HCT116 (cell line): ENCODE measurements around the gene CTIF. TPM values are rescaled to one million over a fixed set of nuclear protein-coding genes. Genes with fewer than 3 reads are reported as not detected.

Experiments
- ATAC-seq: fragments of 200-7000 bp; cut with Tn5 transposase; 2 replicates; pipeline ENCODE4 v1.9.1; 2020; ENCODE audit warnings: mild to moderate bottlenecking, moderate library complexity
- BruUV-seq: library from RNA; stranded (reverse); fragments of 400-500 nt; replicated peaks from 2 replicates; lab custom pipeline; 2021; lab: Mats Ljungman, UMichigan
- CTCF ChIA-PET: fragments of 300-600 bp; sonication (Branson Sonifier 250); formaldehyde crosslinking; loops from one replicate; lab custom pipeline; 2021; ENCODE audit warnings: antibody characterized with exemption; lab: Charles Lee
- POLR2A ChIA-PET: fragments of 300-600, 350-600 bp; sonication (Branson Sonifier 250); formaldehyde crosslinking; loops from one replicate; lab custom pipeline; 2021; ENCODE audit warnings: antibody characterized with exemption; lab: Charles Lee
- RAD21 ChIA-PET, 2 experiments: fragments of 300-600 bp; sonication (Branson Sonifier 250); formaldehyde crosslinking; loops; one replicate each; lab custom pipeline; 2023; ENCODE audit warnings: low total read pairs in 2 of 2; ENCODE audit not compliant: uncharacterized antibody in 2 of 2, unreplicated experiment in 2 of 2, low non-redundant PET in 1 of 2; lab: Charles Lee
- DNase-seq: peaks from one replicate; pipeline ENCODE4 v3.0.0-alpha.2; 2010; ENCODE audit warnings: low read depth, low spot score
- H2AFZ ChIP-seq: fragments of 200-600 bp; shearing (Covaris generic), sonication (generic); 2 replicates; pipeline ENCODE4 v1.6.1; 2017; ENCODE audit warnings: low read depth, mixed run types, mixed read lengths, antibody characterized with exemption, low read length; ENCODE audit not compliant: poor library complexity, severe bottlenecking
- H3K27ac ChIP-seq: 2 replicates; pipeline ENCODE4 v1.5.1; 2012; ENCODE audit warnings: low read depth, low read length
- H3K27me3 ChIP-seq: fragments of 200-600 bp; sonication (generic); 2 replicates; pipeline ENCODE4 v1.6.1; 2016; ENCODE audit warnings: mixed run types, low read length, mixed read lengths; ENCODE audit not compliant: insufficient read depth
- H3K36me3 ChIP-seq, 2 experiments: fragments of 200-500 bp in 1 of 2; fragments of 200-600 bp in 1 of 2; sonication (Bioruptor generic) in 1 of 2; sonication (generic) in 1 of 2; 2 replicates each; pipeline versions ENCODE4 v1.5.1 to v1.6.1; 2014 to 2016; ENCODE audit warnings: low read length in 2 of 2, inconsistent platforms in 1 of 2, mixed read lengths in 1 of 2, mixed run types in 1 of 2; ENCODE audit not compliant: insufficient read depth in 2 of 2, control insufficient read depth in 1 of 2
- H3K4me1 ChIP-seq, 2 experiments: fragments of 200-600 bp in 1 of 2; sonication (generic) in 1 of 2; 2 replicates each; pipeline versions ENCODE4 v1.5.1 to v1.6.1; 2012 to 2017; ENCODE audit warnings: low read length in 2 of 2, inconsistent platforms in 1 of 2, mild to moderate bottlenecking in 1 of 2, mixed read lengths in 1 of 2, mixed run types in 1 of 2, moderate library complexity in 1 of 2; ENCODE audit not compliant: insufficient read depth in 2 of 2, control insufficient read depth in 1 of 2
- H3K4me2 ChIP-seq: fragments of 200-600 bp; sonication (generic); 2 replicates; pipeline ENCODE4 v1.6.1; 2017; ENCODE audit warnings: mixed run types, low read length, mixed read lengths
- H3K4me3 ChIP-seq, 2 experiments: fragments of 200-600 bp in 1 of 2; sonication (generic) in 1 of 2; replicated peaks in 1 of 2; 2 replicates each; pipeline ENCODE4 v1.5.1; 2011 to 2016; ENCODE audit warnings: low read length in 2 of 2, control low read depth in 1 of 2, low read depth in 1 of 2, mild to moderate bottlenecking in 1 of 2, mixed read lengths in 1 of 2, mixed run types in 1 of 2
- H3K79me2 ChIP-seq: fragments of 200-600 bp; sonication (generic); 2 replicates; pipeline ENCODE4 v1.6.1; 2017; ENCODE audit warnings: mild to moderate bottlenecking, mixed run types, low read length, moderate library complexity, mixed read lengths; ENCODE audit not compliant: insufficient read depth
- H3K9ac ChIP-seq: fragments of 200-600 bp; sonication (generic); 2 replicates; pipeline ENCODE4 v1.6.1; 2016; ENCODE audit warnings: low read length, mixed read lengths
- H3K9me2 ChIP-seq: fragments of 200-600 bp; sonication (generic), shearing (Covaris generic); 2 replicates; pipeline ENCODE4 v1.6.1; 2017; ENCODE audit warnings: mixed run types, mild to moderate bottlenecking, moderate library complexity; ENCODE audit not compliant: insufficient read depth
- H3K9me3 ChIP-seq, 2 experiments: fragments of 200-500 bp in 1 of 2; fragments of 200-600 bp in 1 of 2; sonication (Bioruptor generic) in 1 of 2; sonication (generic) in 1 of 2; 2 replicates each; pipeline ENCODE4 v1.6.1; 2014 to 2017; ENCODE audit warnings: low read length in 2 of 2, mixed read lengths in 2 of 2, inconsistent platforms in 1 of 2, low read depth in 1 of 2, mild to moderate bottlenecking in 1 of 2, mixed run types in 1 of 2, moderate library complexity in 1 of 2; ENCODE audit not compliant: control insufficient read depth in 1 of 2, insufficient read depth in 1 of 2
- H4K20me1 ChIP-seq: fragments of 200-600 bp; sonication (generic), shearing (Covaris generic); 2 replicates; pipeline ENCODE4 v1.6.1; 2017; ENCODE audit warnings: mixed run types, mild to moderate bottlenecking, moderate library complexity; ENCODE audit not compliant: insufficient read depth
- CBX3 ChIP-seq: IDR thresholded peaks from 2 replicates; pipeline ENCODE4 v1.6.1; 2012; ENCODE audit warnings: low read depth
- EGR1 ChIP-seq: IDR thresholded peaks from 2 replicates; pipeline ENCODE4 v1.6.1; 2012; ENCODE audit warnings: low read depth
- TCF7L2 ChIP-seq: IDR thresholded peaks from 2 replicates; pipeline ENCODE4 v1.7.0; 2011; ENCODE audit warnings: borderline replicate concordance, inconsistent platforms; ENCODE audit not compliant: insufficient read depth, insufficient read length; ENCODE audit errors: extremely low read depth
- intact Hi-C: fragments of 100-400 bp; cut with micrococcal nuclease; formaldehyde crosslinking; loops from 2 replicates; pipeline ENCODE4 v1.10.0; 2022
- total RNA-seq: library from RNA; stranded (reverse); gene quantifications from one replicate; pipeline ENCODE4 v1.2.1, GENCODE V29; 2021; ENCODE audit not compliant: unreplicated experiment
- TF ChIP-seq, protein P1 (sequence below): IDR thresholded peaks from 2 replicates; pipeline ENCODE4 v1.6.1; 2012; ENCODE audit warnings: low read depth
- TF ChIP-seq, protein P2 (sequence below): IDR thresholded peaks from 2 replicates; pipeline ENCODE4 v1.6.1; 2012
- TF ChIP-seq, protein P3 (sequence below), 3 experiments: fragments of 200-600 bp in 1 of 3; sonication (generic) in 1 of 3; IDR thresholded peaks in 2 of 3; conservative IDR thresholded peaks in 1 of 3; 2 replicates each; pipeline ENCODE4 v1.5.1; 2012 to 2017; ENCODE audit warnings: low read depth in 2 of 3, low read length in 2 of 3, antibody characterized with exemption in 1 of 3, borderline replicate concordance in 1 of 3, control low read depth in 1 of 3, mild to moderate bottlenecking in 1 of 3, mixed read lengths in 1 of 3, mixed run types in 1 of 3, moderate library complexity in 1 of 3; ENCODE audit not compliant: insufficient read depth in 1 of 3

The CTIF gene
- total RNA-seq, 1 experiment from 2014 or later = 19.7 TPM

DNA sequence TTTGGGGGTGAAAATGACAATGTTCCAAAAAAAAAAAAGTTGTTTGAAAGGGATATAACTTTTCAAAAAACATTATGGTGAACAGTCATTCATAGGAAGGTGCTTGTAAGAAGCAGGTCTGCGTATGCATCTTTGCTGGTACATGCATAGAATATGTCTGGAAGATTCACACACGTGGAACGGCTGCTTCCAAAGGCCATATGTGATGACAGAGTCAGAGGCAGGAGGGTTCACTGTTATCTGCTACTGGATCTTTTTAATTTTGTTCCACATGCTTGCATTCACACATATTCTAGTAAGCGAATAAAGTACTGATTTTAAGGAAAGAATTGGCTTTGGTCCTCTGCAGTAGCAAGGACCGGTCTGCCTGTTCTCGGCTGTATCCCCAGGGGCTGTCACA lies 218.5 kb downstream of the CTIF start:
- H3K9me3 ChIP-seq = no peaks in the 10 kb centered on the region
- H3K27ac ChIP-seq = no peak overlapping the region
- RAD21 ChIA-PET = no interaction called here
- H3K9ac ChIP-seq = no peak overlapping the region
- H3K4me2 ChIP-seq = no peak overlapping the region
- ATAC-seq (no peak), DNase-seq (no peak)
- no TSS peak for BruUV-seq
- no peaks in the 10 kb centered on the region for H3K27me3 ChIP-seq
- intact Hi-C loops = no loop called here
- H3K79me2 ChIP-seq = no peaks in the 10 kb centered on the region
- H3K36me3 ChIP-seq = no peaks in the 10 kb centered on the region
- CTCF ChIA-PET = no interaction called here
- H3K9me2 ChIP-seq = no peaks in the 10 kb centered on the region
- TF ChIP-seq, protein P1, sequence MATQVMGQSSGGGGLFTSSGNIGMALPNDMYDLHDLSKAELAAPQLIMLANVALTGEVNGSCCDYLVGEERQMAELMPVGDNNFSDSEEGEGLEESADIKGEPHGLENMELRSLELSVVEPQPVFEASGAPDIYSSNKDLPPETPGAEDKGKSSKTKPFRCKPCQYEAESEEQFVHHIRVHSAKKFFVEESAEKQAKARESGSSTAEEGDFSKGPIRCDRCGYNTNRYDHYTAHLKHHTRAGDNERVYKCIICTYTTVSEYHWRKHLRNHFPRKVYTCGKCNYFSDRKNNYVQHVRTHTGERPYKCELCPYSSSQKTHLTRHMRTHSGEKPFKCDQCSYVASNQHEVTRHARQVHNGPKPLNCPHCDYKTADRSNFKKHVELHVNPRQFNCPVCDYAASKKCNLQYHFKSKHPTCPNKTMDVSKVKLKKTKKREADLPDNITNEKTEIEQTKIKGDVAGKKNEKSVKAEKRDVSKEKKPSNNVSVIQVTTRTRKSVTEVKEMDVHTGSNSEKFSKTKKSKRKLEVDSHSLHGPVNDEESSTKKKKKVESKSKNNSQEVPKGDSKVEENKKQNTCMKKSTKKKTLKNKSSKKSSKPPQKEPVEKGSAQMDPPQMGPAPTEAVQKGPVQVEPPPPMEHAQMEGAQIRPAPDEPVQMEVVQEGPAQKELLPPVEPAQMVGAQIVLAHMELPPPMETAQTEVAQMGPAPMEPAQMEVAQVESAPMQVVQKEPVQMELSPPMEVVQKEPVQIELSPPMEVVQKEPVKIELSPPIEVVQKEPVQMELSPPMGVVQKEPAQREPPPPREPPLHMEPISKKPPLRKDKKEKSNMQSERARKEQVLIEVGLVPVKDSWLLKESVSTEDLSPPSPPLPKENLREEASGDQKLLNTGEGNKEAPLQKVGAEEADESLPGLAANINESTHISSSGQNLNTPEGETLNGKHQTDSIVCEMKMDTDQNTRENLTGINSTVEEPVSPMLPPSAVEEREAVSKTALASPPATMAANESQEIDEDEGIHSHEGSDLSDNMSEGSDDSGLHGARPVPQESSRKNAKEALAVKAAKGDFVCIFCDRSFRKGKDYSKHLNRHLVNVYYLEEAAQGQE = no peak
- TF ChIP-seq, protein P2, sequence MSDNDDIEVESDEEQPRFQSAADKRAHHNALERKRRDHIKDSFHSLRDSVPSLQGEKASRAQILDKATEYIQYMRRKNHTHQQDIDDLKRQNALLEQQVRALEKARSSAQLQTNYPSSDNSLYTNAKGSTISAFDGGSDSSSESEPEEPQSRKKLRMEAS = no peak
- no peak for TF ChIP-seq TCF7L2
- TF ChIP-seq, protein P3, sequence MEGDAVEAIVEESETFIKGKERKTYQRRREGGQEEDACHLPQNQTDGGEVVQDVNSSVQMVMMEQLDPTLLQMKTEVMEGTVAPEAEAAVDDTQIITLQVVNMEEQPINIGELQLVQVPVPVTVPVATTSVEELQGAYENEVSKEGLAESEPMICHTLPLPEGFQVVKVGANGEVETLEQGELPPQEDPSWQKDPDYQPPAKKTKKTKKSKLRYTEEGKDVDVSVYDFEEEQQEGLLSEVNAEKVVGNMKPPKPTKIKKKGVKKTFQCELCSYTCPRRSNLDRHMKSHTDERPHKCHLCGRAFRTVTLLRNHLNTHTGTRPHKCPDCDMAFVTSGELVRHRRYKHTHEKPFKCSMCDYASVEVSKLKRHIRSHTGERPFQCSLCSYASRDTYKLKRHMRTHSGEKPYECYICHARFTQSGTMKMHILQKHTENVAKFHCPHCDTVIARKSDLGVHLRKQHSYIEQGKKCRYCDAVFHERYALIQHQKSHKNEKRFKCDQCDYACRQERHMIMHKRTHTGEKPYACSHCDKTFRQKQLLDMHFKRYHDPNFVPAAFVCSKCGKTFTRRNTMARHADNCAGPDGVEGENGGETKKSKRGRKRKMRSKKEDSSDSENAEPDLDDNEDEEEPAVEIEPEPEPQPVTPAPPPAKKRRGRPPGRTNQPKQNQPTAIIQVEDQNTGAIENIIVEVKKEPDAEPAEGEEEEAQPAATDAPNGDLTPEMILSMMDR (IDR thresholded peaks at IDR 0.05 in 2 of 3, conservative IDR thresholded peaks at IDR 0.05 in 1 of 3; ENCODE audit: borderline replicate concordance in 1 of 3, insufficient read depth in 1 of 3, low read depth in 2 of 3, low read length in 2 of 3) = no peak
- no peak for TF ChIP-seq EGR1
- no peak for TF ChIP-seq CBX3
- no peak overlapping the region for H2AFZ ChIP-seq
- H3K4me3 ChIP-seq = no peak overlapping the region
- H4K20me1 ChIP-seq = no peaks in the 10 kb centered on the region
- POLR2A ChIA-PET = no interaction called here
- no peaks in the 10 kb centered on the region for H3K4me1 ChIP-seq
